Gastroesophageal sphincter (tissue), 3 donors: ENCODE data around the gene ADORA2A.

Experiments used
- POLR2A ChIP-seq, 2 donors: fragments of 450-650 bp; IDR thresholded peaks; one replicate each; pipeline ENCODE4 v1.6.1; 2017; ENCODE audit warnings: antibody characterized with exemption in 2 of 2, mild to moderate bottlenecking in 2 of 2, moderate library complexity in 1 of 2
- TF ChIP-seq, protein P1 (sequence below), 4 experiments: fragments of 200-600 bp in 2 of 4; fragments of 450-650 bp in 2 of 4; sonication (generic) in 1 of 4; IDR thresholded peaks; one replicate each; pipeline ENCODE4 v1.5.1; 2017 to 2019; ENCODE audit warnings: antibody characterized with exemption in 4 of 4, mild to moderate bottlenecking in 2 of 4, moderate library complexity in 2 of 4

DNA sequence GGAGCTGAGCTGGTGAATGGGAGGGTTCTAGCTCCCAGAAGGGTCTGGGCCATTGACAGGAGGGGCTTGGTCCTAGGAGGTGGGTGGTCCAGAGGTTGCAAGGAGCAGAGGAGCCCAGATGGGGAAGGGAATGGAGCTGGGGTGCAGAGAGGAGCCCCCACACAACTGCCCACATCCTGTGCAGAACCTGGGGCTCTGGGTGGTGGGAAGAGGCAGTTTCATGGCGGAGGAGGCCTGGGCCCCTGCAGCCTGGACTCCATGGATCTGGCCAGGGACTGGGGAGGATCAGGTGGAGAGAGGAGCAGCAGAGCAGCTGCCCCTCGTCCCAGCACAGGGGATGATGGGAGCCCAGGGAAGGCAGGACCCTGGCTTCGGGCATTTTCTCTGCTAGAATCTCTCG, 963 bp upstream of the ADORA2A start:
- TF ChIP-seq, protein P1, sequence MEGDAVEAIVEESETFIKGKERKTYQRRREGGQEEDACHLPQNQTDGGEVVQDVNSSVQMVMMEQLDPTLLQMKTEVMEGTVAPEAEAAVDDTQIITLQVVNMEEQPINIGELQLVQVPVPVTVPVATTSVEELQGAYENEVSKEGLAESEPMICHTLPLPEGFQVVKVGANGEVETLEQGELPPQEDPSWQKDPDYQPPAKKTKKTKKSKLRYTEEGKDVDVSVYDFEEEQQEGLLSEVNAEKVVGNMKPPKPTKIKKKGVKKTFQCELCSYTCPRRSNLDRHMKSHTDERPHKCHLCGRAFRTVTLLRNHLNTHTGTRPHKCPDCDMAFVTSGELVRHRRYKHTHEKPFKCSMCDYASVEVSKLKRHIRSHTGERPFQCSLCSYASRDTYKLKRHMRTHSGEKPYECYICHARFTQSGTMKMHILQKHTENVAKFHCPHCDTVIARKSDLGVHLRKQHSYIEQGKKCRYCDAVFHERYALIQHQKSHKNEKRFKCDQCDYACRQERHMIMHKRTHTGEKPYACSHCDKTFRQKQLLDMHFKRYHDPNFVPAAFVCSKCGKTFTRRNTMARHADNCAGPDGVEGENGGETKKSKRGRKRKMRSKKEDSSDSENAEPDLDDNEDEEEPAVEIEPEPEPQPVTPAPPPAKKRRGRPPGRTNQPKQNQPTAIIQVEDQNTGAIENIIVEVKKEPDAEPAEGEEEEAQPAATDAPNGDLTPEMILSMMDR (IDR thresholded peaks at IDR 0.05) = no peak
- TF ChIP-seq POLR2A (IDR thresholded peaks at IDR 0.05) = no peak
